Calu3 (cell line): ENCODE measurements around the gene AKAP5. TPM values are rescaled to one million over a fixed set of nuclear protein-coding genes. Genes with fewer than 3 reads are reported as not detected.

Source experiments
- BruUV-seq: library from RNA; stranded (reverse); fragments of 400-500 nt; replicated peaks from 2 replicates; lab custom pipeline; 2021; lab: Mats Ljungman, UMichigan
- CTCF ChIA-PET: fragments of 300-600 bp; sonication (Branson Sonifier 250); formaldehyde crosslinking; loops from one replicate; lab custom pipeline; 2022; ENCODE audit warnings: antibody characterized with exemption; lab: Charles Lee
- DNase-seq: peaks from one replicate; pipeline ENCODE4 v3.0.0; 2022
- H3K27ac Mint-ChIP-seq: one replicate; pipeline ENCODE4 v1.8.0; 2022; ENCODE audit warnings: mixed read lengths; ENCODE audit not compliant: unreplicated experiment
- H3K27me3 Mint-ChIP-seq: one replicate; pipeline ENCODE4 v1.8.0; 2022; ENCODE audit warnings: mixed read lengths; ENCODE audit not compliant: unreplicated experiment
- H3K36me3 Mint-ChIP-seq: one replicate; pipeline ENCODE4 v1.8.0; 2022; ENCODE audit warnings: mild to moderate bottlenecking, moderate library complexity, mixed read lengths; ENCODE audit not compliant: insufficient read depth, unreplicated experiment
- H3K4me1 Mint-ChIP-seq: one replicate; pipeline ENCODE4 v1.8.0; 2022; ENCODE audit warnings: mild to moderate bottlenecking, low read depth, mixed read lengths; ENCODE audit not compliant: unreplicated experiment
- H3K4me3 Mint-ChIP-seq: one replicate; pipeline ENCODE4 v1.8.0; 2022; ENCODE audit warnings: mild to moderate bottlenecking, low read depth, moderate library complexity, mixed read lengths; ENCODE audit not compliant: unreplicated experiment
- H3K9me3 Mint-ChIP-seq: one replicate; pipeline ENCODE4 v1.8.0; 2022; ENCODE audit warnings: low read depth, mixed read lengths; ENCODE audit not compliant: unreplicated experiment
- intact Hi-C: fragments of 100-400 bp; cut with micrococcal nuclease; formaldehyde crosslinking; loops from one replicate; pipeline ENCODE4 v1.10.0; 2022; ENCODE audit not compliant: unreplicated experiment
- total RNA-seq: library from RNA; stranded (reverse); gene quantifications from 2 replicates; pipeline ENCODE4 v1.2.3, GENCODE V29; 2022
- TF ChIP-seq, protein P1 (sequence below): fragments of 200-600 bp; IDR thresholded peaks from one replicate; pipeline ENCODE4 v1.8.0; 2022; ENCODE audit warnings: antibody characterized with exemption; ENCODE audit not compliant: unreplicated experiment

The AKAP5 gene
- total RNA-seq, 1 experiment from 2014 or later: 1.7 TPM

DNA sequence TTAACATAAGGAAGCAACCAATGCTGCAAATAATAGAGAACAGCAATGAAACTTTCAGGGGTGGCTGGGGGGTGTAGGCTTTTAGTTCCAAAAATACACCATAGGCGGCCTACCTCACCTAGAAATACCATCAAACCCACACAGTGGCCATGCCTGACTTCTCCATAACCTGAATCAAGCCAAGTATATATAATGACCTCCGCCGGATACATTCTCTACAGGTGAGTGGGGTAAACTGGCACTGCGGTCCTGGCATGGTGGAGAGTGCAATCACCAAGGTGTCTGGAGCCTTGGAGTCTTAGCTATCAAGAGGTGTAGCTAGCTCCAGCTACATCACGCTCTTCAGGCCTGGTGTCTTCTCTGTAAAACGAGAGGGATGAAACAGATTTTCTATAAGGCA lies 37.2 kb downstream of the AKAP5 start:
- Mint-ChIP-seq H3K36me3 (peaks cover 58% of the 10 kb centered on the region), H3K4me1 (peaks cover 14% of the 10 kb centered on the region)
- DNase-seq: no peak

DNA sequence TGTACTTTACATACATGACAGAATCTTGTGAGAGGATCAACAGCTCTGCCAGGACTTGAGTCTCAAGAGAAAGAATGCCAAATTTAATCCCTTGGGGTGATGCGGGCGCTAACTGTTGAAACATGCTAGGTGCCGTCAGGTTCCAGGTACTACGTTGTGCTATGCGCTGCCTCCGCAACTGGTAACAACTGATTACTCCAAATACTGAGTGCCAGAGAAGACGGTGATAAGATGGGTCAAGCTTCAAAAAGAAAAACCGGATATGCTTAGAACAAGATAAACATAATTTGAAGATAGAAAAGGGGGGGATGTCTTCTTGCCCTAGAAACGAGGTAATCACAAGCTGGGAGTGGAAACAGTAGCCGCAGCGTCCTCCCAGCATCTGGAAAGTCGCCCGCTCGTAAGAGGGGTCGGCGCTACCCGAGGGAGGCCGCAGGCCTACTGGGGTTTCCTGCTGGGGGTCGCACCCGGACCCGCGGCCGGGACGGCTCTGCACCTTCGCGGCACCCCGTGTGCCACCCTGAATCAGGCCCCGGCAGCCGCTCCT lies 37.7 kb downstream of the AKAP5 start:
- TF ChIP-seq, protein P1, sequence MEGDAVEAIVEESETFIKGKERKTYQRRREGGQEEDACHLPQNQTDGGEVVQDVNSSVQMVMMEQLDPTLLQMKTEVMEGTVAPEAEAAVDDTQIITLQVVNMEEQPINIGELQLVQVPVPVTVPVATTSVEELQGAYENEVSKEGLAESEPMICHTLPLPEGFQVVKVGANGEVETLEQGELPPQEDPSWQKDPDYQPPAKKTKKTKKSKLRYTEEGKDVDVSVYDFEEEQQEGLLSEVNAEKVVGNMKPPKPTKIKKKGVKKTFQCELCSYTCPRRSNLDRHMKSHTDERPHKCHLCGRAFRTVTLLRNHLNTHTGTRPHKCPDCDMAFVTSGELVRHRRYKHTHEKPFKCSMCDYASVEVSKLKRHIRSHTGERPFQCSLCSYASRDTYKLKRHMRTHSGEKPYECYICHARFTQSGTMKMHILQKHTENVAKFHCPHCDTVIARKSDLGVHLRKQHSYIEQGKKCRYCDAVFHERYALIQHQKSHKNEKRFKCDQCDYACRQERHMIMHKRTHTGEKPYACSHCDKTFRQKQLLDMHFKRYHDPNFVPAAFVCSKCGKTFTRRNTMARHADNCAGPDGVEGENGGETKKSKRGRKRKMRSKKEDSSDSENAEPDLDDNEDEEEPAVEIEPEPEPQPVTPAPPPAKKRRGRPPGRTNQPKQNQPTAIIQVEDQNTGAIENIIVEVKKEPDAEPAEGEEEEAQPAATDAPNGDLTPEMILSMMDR: no peak
- BruUV-seq: TSS peak; percentile 39
- intact Hi-C loops: no loop called here
- CTCF ChIA-PET: interaction anchor here (1.0 kb wide), 1 partner anchor 134 kb away, joined by 3 read pairs; no protein-coding TSS in a partner anchor
- no peak for DNase-seq
- peak overlapping the region; percentile 82 for H3K4me3 Mint-ChIP-seq
- peaks cover 19% of the 10 kb centered on the region for H3K4me1 Mint-ChIP-seq
- no peaks in the 10 kb centered on the region for H3K9me3 Mint-ChIP-seq
- peaks cover 58% of the 10 kb centered on the region for H3K36me3 Mint-ChIP-seq
- no peaks in the 10 kb centered on the region for H3K27me3 Mint-ChIP-seq
- H3K27ac Mint-ChIP-seq: peak overlapping the region; percentile 99

More for the DNA sequence above, 37.2 kb downstream of the AKAP5 start:
- H3K4me3 Mint-ChIP-seq: peak overlapping the region; percentile 82
- TF ChIP-seq, protein P1: no peak
- peak overlapping the region; percentile 99 for H3K27ac Mint-ChIP-seq
- intact Hi-C loops: no loop called here
- no peaks in the 10 kb centered on the region for H3K9me3 Mint-ChIP-seq
- BruUV-seq: no TSS peak
- no peaks in the 10 kb centered on the region for H3K27me3 Mint-ChIP-seq
- CTCF ChIA-PET: interaction anchor here (0.6 to 1.0 kb wide), 2 partner anchors 135 to 710 kb away, joined by 3 to 4 read pairs; no protein-coding TSS in a partner anchor

DNA sequence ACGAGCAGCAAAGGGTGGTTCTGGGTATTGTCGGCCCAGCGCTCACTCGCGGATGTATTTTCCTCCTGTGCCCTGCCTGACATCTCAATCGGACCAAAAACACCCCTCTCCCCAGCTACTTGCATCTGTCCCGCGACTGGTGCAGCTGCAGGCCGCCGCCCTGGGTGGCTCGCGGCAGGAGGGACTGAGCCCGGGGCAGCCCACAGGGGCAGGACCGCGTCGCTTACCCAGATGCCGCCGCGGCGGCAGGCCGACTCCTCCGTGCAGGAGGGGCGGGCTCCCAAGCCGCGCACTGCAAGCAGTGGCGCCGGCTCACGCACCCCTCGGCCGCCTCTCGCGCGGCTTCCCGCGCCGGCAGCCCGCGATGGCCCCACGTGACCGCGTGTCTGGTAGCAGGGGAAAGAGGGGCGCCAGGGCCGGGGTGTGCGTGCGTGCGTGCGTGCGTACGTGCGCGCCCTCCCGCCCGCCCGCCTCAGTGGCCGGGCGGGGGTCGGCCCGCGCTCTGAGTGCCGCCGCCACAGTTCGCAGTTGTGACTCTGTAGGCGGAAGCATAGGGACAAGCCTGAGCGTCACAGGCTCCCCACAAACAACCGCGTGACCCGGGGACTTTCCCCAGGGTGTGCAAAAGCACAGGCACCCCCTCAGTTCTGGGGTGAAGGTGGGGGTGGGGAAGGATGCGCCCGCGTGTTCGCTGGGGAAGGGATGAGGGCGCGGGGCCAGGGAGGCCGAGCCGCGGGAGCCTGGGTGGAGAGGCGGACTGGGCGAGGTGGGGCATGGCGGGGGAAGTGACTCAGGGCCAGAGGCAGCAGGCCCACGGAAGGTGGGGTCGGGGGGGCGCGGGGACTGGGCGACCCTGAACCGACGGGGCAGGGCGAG lies 38.4 kb downstream of the AKAP5 start, which contains the start of gene ZBTB25:
Gene ZBTB25 (minus strand): TSS at position 405 of the 876 bp plus-strand sequence. CDS start 13,305 bp downstream, outside the sequence.
- TF ChIP-seq, protein P1: no peak
- H3K27ac Mint-ChIP-seq: peak within 1 kb of the TSS; percentile 99

DNA sequence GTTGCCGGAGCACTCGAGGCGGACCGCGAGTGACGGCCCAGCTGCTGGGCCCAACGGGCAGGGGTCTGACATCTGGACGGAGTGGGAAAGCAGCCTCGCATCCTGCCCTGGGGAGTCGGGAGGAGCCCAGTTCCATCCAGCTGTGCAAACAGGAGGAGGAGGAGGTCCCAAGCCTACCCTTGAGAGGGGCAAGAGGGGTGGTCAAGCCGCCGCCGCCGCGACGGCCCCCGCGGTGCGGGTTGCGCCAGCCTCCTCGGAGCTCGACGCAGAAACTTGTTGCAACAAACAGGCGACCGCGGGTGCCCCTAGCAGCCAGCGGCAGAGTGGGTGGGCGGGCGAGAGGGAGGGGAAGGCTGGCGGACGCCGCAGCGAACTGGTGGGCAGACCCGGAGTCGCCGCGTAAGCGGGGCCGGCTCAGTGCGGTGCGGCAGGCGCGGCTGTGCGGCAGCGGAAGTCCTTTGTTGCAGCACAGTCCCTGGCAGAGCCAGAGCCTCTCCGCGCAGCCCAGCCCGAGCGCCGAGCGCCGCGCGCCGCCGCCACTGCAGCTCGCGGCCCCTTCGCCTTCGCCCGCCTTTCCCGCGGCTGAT lies 39.1 kb downstream of the AKAP5 start, which contains the start of gene ZBTB1:
Gene ZBTB1 (plus strand): TSS at position 461 of the 587 bp plus-strand sequence. CDS start 16,735 bp downstream, outside the sequence.
- BruUV-seq: no TSS peak
- Mint-ChIP-seq H3K4me3 (peak within 1 kb of the TSS; percentile 82), H3K27me3 (no peaks in the 10 kb centered on the region), H3K4me1 (peaks cover 33% of the 10 kb centered on the region), H3K9me3 (no peaks in the 10 kb centered on the region), H3K27ac (peak within 1 kb of the TSS; percentile 99), H3K36me3 (peaks cover 58% of the 10 kb centered on the region)
- TF ChIP-seq, protein P1: no peak
- peak; percentile 82 for DNase-seq
- intact Hi-C loops: no loop called here
- CTCF ChIA-PET: no interaction called here

More for the DNA sequence above, 38.4 kb downstream of the AKAP5 start, which contains the start of gene ZBTB25:
- CTCF ChIA-PET: no interaction called here
- intact Hi-C loops: no loop called here
- DNase-seq: peak; percentile 90
- no TSS peak for BruUV-seq
- Mint-ChIP-seq H3K36me3 (peaks cover 58% of the 10 kb centered on the region), H3K4me1 (peaks cover 26% of the 10 kb centered on the region), H3K27me3 (no peaks in the 10 kb centered on the region), H3K9me3 (no peaks in the 10 kb centered on the region), H3K4me3 (peak within 1 kb of the TSS; percentile 82)
